NCI-H2196 treated with DMSO at 0.1 percent for 48 hours (cell line): ENCODE measurements around the gene ACTL8.

Experiments used
- DNase-seq: peaks from one replicate; lab custom pipeline; 2025; ENCODE audit not compliant: unreplicated experiment; lab: John Stamatoyannopoulos, UW

The ACTL8 gene

DNA sequence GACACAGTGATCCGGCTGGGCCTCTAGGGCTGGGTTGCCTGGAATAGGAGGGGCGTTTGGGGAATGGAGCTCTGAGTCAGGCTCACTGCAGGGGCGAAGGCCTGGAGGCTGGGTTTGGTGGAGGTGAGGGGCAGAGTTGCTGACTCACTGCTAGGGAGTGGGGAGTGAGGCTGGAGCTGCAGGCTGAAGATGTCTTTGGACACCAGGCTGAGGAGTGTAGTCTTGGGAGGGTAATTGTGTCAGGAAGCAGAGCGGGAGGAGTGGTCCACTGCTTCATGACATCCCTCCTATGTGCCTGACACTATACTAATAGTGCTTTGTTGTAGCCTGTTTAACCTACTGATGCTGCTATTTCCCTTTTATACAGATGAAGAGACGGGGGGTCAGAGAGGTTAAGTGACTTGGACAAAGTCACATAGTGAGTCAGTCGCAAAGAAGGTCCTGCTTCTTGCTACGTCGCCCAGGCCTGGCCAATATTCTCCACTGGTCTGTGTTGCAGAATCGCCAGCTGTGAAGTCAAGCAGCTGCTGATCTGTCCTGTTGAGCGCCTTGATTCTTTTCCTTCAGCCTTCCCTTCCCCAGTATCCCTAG is 13.6 kb downstream of the ACTL8 start:
- no peak for DNase-seq

DNA sequence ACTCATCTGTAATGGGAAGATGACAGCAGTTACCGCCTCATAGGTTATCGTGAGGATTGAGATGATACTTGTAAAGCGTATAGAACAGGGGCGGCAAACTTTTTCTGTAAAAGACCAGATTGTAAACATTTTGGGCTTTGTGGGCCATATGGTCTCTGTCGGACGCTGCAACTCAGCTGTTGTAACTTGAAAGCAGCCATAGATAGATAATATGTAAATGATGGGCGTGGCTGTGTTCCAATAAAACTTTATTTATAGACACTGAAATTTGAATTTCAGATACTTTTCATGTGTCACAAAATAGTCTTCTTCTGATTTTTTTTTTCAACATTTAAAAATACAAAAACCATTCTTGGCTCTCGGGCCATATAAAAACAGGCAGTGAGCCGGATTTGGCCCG is 15.8 kb downstream of the ACTL8 start:
- no peak for DNase-seq

DNA sequence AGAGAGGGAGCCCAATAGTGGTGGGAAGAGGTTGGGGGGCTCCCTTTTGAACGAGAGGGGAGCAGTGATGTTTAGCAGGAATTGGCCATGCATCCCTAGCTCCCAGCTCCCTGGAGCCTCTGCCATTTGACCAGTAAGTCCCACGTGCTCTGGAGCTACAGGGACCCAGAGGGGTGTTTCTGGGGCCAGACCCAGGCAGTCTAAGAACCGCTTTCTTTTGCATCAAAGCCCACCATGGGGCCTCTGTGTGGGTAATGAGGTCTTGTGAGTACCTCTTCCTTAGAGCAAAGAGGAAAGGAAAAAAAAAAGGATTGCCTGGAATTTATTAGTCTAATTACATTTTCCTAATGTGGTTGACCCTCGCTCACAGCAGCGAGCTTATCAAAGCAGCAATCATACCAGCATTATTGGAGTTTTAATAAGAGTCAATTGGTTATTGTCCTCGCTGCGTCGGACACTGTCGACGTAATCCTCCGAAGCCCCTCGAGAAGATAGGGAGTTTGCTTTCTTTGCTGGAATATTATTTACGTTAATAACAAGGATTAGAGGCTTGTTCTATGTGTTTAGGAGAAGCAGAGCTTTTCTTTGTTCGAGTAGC is 17.6 kb downstream of the ACTL8 start:
- no peak for DNase-seq

DNA sequence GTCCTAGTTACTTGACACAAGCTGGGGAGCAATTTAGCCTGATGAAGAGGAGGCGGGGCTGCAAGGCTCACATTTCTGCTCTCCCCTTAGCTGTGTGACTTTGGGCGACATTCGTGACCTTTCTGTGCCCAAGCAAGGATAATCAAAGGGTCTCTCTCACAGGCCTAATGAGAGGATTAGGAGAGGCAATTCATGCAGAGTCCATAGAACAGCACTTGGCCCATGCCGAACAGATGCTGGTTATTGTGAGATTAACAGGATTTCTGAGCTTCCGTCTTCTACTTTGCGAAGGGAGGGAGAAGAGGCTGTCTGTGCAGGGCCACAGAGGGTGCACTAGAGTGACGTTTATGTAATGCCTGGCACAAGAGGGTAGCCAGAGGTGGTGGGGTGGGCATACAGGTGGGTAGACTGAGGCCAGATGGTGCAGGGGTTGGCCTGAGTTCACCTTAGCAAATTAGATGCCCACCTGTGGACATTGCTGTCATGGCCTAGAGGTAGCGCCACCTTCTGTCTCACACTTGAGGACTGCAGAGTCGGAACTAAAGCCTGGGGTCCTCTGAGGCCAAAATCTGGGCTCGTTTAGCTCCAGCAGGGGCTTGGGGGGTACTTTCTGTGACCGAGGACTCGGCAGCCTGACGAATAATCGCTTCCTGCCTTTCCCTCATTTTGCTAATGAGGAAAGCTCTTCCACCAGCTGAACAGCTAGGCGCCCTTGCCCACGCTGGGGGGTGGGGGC is 18.6 kb downstream of the ACTL8 start:
- DNase-seq: no peak

GRCh38 chr1:17774452-17774851 is 19.3 kb downstream of the ACTL8 start:
- no peak for DNase-seq

- DNase-seq: no peak
Measured at GRCh38 chr1:17775796-17776195, 20.7 kb downstream of the ACTL8 start.

- DNase-seq: no peak
Measured at GRCh38 chr1:17776426-17776825, 21.3 kb downstream of the ACTL8 start.

DNA sequence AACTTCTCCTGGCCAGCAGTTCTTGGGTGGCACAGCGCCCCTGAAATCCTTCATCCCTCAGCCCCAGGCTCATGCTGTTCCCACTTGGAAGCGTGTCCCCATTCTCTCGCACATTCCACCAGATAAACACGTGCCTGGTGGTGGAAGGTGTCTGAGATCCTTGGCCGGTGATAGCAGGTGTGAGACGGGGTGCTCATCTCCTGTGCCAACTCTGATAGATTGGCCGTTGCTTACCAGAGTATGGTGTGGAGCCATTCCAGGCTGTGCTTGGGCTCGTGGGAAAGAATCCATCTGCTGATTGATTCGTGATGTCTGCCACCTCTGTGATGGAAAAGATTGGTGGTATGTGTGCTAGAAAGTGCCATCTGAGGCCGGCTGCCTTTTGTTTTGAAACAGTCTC is 22.2 kb downstream of the ACTL8 start:
- no peak for DNase-seq

GRCh38 chr1:17777818-17778217 is 22.7 kb downstream of the ACTL8 start:
- DNase-seq: no peak

DNA sequence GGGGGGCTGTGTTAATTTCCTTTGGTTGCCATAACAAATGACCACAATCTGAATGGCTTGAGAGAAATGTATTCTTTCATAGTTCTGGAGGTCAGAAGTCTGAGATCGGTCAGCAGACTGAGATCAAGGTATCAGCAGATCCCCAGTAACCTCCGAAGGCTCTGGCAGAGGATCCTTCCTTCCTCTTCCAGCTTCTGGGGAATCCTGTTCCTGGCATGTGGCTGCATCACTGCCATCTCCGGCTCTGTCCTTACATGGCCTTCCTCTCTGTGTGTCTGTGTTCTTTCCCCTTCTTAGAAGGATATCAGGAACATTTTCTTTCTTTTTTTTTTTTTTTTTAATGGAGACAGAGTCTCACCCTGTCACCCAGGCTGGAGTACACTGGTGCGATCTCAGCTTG is 25.8 kb downstream of the ACTL8 start:
- DNase-seq: no peak

DNA sequence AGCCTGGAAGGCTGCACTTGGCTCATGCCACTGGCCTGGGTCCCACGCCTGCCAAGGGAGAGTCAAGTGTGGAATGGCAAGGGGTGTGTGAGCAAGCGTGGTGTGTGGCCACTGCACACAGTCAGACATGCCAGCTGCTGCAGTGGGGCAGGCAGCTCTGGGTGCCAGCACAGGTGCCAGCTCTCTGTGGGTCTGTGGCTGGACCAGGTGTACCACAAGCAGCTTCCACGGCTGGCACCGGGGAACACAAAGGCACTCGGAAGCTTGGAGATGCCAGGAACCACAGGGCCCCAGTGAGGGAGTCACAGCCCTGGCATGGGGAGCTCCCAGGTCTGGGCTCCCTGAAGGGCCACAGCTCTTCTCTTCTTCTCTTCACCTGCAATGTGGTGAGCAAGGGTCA is 34.8 kb downstream of the ACTL8 start:
- DNase-seq: no peak

DNA sequence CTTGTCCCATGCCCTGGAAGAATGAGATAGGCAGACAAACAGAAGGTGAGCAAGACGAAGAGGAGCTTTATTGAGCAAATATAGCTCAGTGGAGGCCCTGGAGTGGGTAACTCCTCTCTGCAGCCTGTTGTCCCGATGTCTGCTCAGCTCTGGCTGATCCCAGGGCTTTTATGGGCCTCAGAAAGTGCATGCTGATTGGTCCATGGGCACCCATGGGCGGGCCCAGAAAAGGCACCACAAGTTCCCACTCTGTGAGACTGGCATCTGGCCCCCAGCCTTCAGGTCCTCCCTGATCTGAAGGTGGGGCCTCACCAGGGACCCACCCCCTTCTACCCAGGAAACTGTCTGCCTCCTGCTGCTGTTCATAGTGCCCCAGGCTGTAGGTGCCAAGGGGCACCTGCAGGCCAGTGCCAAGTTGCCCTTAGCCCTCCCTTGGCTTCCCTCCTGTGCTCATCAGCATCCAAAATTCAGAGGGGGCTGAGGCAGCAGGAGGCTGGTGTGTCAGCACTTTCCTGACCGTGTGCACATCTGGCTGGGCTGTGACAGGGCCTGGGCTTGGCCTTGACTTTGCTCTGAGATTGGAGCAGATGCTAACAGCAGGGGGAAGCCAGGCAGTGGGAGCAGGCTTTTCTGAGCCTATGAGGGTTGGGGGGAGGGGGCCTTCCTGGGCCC is 35.4 kb downstream of the ACTL8 start:
- no peak for DNase-seq

DNA sequence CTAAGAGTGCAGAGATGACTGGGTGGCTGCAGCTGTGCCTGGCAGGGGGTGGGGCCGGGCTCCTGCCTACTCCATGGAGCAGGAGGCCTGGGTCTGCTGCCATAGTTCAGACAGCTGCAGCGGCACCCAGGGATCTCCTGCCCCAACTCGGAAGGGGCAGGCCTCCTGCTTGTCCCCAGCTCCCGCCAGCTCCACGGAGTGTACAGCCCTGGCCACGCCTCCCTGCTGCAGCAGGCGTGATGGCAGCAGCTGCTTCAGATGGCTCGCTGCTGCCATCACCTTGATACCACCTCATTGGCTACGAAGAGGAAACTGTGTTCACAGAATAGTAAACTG is 35.9 kb downstream of the ACTL8 start:
- no peak for DNase-seq

DNA sequence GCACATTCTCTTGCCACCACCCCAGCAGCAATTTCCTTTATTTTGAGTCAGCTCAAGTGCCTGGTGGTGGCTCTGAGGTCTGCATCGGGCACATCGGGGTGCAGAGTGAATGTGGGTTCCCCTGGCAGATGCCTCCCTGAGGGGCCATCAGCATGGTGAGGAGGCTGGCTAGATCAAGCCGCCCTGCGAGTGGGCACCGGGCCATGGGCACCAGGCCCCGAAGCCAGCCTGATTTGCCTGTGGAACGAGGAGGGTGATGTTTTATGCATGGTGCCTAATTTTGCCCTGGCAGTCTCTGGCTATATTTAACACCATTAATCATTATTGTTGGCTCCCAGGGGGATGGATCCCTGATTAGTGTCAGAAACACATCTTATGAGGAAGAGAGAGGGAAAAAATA is 36.3 kb downstream of the ACTL8 start:
- no peak for DNase-seq

- DNase-seq: no peak
Measured at GRCh38 chr1:17792421-17792820, 37.3 kb downstream of the ACTL8 start.

GRCh38 chr1:17795081-17795809 is 40.1 kb downstream of the ACTL8 start:
- no peak for DNase-seq

DNA sequence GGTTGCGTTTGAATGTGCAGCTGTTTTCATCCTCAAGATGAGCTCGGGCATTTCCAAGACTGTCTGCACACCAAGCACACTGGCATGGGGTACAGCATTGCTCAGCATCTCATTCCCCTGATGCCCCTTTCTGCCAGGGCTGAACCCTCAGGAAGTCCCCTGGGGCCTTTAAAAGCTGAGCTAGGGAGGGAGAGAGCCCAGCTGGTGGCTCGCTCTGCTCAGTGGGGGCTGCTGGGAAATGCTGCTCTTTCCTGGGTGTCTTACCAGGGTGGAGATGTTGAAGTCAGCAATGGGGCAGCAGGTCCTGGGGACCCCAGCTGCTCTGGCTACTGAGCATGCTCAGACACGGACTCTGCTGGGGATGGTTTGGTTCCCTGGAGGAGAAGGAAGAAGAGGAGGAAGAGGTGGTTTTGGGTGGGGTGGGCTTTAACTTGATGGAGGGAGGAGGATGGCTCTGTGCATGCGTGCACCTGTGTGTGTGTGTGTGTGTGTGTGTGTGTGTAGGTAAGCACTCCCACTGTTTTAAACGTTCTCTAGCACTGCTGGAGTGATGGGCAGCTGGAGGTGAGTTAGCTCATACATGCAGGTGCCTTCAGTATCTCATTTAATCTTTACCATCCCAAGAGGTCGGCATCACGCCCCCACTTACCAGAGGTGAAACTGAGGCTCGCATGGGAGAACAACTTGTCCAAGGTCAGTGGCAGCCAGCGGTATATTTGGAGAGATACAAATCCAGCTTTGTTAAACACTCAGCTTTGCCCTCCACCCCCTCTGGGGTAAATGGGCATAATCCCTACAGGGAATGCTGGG is 40.9 kb downstream of the ACTL8 start:
- no peak for DNase-seq

GRCh38 chr1:17797478-17797877 is 42.3 kb downstream of the ACTL8 start:
- DNase-seq: no peak

DNA sequence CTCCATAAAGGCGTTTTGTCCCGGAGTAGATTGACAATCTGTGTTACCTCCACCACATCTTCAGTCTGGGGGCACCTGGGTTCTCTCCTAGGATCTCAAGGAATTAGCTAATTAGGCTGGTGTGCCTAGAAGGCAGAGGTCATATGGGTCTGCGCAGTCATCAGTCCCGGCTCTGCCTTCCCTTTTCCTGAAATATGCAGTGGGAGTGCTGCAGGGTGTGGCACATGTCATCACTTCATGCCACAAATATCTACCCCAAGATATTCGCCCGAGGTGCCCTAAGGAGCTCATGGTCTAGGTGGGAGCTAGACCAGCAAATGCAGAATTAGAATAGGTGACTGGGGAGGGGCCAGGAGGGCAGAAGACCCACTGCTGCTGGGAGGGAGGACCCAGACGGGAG is 42.9 kb downstream of the ACTL8 start:
- DNase-seq: no peak

- DNase-seq: no peak
Measured at GRCh38 chr1:17798799-17799382, 43.8 kb downstream of the ACTL8 start.
